GM19351 (cell line): ENCODE data around the gene NABP2.

Experiments used
- ATAC-seq: cut with Tn5 transposase; IDR thresholded peaks from one replicate; pipeline ENCODE4 v1.9.1; 2021; ENCODE audit warnings: mild to moderate bottlenecking, moderate library complexity; ENCODE audit not compliant: unreplicated experiment

Gene NABP2

GRCh38 chr12:56212361-56212760, 11.8 kb upstream of the NABP2 start:
- ATAC-seq, result no peak

DNA sequence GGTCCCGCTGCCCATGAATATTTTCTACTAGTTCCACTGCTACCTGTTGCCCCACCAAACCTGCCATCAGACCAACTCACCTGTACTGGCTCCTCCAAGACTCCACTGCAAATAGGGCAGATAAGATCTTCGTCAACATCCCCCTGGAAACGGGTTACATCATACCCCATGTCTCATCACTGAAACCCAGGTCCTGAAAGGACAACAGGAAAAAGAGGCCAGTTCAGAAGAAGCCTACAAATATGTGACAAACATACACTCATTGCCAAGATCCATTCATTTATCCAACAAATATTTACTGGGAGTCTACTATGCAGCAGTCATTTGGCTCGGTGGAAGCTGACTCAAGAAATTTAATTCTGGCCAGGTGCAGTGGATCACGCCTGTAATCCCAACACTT, 10.3 kb upstream of the NABP2 start:
- no peak for ATAC-seq

DNA sequence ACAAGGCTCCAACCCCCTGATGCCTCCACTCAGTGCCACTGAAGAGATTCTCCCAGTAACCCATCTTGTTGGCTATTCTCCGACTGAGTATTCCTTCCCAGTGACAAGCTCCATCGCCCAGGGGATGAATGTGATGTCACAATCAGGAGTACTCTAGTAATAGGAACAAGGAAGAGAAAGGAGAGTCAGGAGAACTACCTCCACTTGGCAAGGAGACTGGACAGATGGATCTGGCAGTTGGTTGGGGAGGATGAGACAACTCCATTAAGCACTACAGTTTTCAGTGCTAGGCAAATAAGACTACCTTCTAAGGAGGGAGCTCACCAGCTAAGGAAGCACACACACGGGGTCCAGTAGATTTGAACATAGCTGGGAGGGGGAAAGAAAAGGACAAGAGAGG, 7.7 kb upstream of the NABP2 start:
- no peak for ATAC-seq

GRCh38 chr12:56219840-56220239, 4.3 kb upstream of the NABP2 start:
- no peak for ATAC-seq

- ATAC-seq, result no peak
Measured at GRCh38 chr12:56220611-56221231, 3.4 kb upstream of the NABP2 start.

DNA sequence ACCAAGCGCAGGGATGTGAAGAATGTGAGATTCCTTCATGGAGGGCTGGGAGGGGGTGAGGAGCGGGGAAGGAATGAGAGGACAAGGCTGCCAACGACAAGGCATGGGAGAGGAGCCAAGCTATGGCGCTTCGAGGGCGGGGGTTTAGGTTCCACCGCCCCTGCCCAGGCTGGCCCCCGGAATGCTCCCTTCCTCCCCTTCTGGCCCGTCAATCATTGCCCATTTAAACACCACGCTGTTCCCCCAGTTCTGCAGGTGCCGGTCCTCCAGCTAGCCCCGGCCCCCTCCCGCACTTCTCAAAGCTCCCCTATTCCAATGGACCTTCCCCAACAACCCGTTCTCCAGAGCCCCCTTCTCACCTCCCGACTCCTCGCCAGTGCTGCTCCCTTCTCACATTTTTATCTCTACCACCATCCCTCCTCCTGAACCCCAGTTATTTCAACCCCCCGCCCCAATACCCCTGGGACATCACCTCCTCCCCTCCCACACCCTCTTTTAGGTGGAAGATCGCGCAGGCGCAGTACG, 2.8 kb upstream of the NABP2 start:
- ATAC-seq, result peak; percentile 17

- peak; percentile 86 for ATAC-seq
Measured at GRCh38 chr12:56221757-56222530, 2.2 kb upstream of the NABP2 start, which contains the start of gene RNF41. Gene RNF41, minus strand, starts transcription at chr12:56221922. Its CDS starts 7,875 bp downstream, at chr12:56214047.

DNA sequence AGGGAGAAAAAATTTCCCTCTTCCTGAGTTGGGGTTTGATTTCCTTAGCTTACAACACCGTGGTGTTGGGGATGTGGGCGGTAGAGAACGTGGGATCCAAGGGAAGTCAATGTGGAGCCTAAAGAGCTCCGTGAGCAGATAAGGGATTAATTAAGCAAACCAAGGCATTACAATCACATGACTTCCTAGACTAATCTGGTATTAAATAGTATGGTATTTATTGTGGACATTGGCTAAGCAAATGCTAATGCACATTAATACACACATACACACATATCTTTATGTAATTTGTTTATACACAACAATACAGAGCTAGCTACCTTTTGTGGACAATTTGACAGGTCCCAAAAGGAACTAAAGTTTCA, 1.6 kb upstream of the NABP2 start:
- no peak for ATAC-seq

DNA sequence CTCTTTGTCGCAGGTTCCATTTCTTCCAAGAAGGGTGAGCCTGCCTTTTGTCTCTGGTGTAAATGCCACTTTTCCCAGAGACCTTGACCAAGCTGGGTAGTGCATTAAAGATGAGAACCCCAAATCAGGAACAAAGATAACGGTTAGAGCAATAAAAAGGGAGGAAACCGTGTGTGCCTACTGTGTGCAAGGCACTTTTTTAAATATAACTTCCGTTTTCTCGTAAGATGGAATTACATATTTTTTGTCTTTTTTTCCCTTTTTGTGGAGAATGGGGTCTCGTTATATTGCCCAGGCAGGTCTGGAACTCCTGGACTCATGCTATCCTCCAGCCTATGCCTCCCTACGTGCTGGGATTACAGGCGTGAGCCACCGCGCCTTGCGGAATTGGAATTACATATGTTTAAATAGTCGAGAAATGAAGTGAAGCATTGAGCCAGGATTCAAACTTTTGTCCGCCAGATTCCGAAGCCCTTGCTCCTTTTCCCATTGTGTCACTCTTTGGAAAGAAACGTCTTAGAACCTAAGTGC, 506 bp upstream of the NABP2 start:
- no peak for ATAC-seq

- ATAC-seq, result no peak
Measured at GRCh38 chr12:56224954-56225353, 812 bp downstream of the NABP2 start.

- ATAC-seq, result no peak
Measured at GRCh38 chr12:56229082-56229481, 4.9 kb downstream of the NABP2 start.

GRCh38 chr12:56229916-56230431, 5.8 kb downstream of the NABP2 start, which contains the start of gene SLC39A5:
Gene SLC39A5, plus strand, starts transcription at chr12:56230051. Its CDS starts 1,224 bp downstream, at chr12:56231275.
- ATAC-seq, result no peak

- no peak for ATAC-seq
Measured at GRCh38 chr12:56230432-56231183, 6.5 kb downstream of the NABP2 start.

DNA sequence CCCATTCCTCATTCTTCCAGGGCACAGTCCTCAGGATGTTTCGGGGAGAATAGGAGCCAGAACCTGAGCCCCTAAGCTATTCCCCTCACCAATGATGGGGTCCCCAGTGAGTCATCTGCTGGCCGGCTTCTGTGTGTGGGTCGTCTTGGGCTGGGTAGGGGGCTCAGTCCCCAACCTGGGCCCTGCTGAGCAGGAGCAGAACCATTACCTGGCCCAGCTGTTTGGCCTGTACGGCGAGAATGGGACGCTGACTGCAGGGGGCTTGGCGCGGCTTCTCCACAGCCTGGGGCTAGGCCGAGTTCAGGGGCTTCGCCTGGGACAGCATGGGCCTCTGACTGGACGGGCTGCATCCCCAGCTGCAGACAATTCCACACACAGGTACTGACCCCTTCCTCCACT, 7.0 kb downstream of the NABP2 start:
- ATAC-seq, result no peak

- ATAC-seq, result no peak
Measured at GRCh38 chr12:56234746-56235436, 10.7 kb downstream of the NABP2 start.

GRCh38 chr12:56236091-56236490, 11.9 kb downstream of the NABP2 start:
- no peak for ATAC-seq

GRCh38 chr12:56236985-56237384, 12.8 kb downstream of the NABP2 start:
- no peak for ATAC-seq

GRCh38 chr12:56237552-56237951, 13.4 kb downstream of the NABP2 start:
- no peak for ATAC-seq

DNA sequence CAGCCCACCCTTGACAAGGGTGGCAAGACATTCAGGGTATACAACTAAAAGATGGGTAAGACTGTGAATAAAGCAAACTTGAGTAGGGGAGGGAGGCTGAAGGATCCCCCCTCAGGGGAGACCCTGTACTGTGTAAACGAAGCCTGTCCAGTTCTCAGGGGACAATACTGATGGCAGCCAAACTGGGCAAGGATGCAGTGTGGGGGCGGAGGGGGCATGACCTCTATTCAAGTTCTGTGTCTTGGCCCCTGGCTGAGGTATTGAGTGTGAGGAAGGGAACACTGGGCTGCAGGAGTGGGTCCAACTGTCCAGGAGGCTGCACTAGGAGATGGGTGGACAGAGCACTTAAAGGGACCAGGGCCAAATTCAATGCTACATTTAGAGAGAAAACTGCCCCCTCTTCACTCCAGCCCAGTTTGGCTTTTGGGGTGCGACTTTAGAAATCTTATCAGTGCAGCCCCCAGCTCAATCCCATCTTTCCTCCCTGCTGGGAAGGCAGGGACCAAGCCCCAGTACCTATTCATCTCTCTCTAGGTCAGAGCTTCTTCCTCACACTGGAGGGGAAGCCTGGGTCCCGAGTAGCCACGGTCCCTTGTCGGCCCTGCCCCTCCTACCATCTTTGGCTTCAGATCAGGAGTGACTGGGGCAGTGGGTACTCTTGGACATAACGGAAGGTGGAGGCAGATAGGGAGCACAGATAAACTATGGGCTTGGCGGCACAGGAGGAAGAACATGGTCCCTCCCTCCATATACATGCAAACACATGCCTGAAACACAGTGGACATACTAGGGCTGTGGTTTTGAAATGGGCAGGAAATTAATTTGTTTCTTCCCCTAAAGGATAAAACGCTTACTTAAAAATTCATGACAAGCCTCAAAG, 17.5 kb downstream of the NABP2 start:
- ATAC-seq, result no peak
